ENCODE results near the gene SFN.
"Not testable (repeated sequence)": the region's sequence is repeated elsewhere in the genome, so short reads cannot be mapped to it uniquely, and the experiment has no call there.

SFN gene

DNA sequence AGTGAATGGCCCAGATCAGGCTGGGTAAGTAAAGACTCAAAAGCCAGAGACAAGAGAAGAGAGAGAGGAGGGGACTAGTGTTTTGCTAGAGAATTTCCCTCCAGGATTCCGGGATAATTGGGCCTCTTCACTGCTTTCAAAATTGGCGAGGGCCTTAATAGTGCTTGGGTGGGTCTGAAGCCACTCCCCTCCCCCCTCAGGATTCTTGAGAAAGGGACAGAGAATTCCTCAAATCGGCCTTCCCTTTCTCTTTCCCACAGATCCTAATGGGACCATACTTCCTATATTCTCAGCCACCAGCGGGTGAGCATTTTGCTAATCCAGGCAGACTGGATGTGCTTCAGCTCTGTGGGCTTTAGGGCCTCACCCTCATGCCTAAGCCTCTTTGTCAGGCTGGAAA lies 11.9 kb downstream of the SFN start:
- no peak for DNase-seq

DNA sequence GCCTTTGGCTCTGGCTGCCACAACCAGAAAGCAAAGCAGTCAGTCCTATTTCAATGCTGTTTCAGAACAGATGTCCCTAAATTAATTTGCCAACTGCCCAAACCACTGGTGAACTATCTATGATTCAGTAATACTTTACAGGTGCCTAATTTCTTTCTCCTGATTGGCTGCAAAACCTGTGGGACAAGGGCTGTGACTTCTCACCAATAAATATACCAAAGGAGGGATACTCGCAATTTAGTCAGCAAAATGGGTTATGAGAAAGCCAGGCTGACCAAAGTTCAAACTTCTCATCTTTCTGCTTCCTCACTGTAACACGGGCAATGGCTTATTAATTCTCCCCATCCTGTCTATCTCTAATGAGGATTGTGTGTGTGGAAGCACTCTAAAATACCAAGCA lies 14.4 kb downstream of the SFN start:
- DNase-seq: no peak

DNA sequence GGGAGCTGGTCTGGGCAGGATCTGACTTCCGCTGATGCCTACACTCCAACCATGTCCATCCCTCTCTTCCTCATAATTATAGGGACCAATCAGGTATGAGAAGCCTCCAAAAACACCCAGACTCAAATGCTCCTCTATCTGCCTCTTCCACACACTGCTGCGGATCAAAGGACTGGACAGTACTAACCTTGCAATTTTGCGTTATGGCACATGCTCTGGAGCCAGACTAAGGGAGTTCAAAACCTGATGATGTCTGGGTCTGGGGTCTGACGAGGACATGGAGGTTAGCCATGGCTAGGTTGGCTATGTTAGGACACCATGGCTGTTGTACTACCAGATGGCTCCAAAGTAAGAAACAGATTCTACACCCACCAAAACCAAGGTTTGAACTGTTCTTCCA lies 16.8 kb downstream of the SFN start:
- no peak for DNase-seq

DNA sequence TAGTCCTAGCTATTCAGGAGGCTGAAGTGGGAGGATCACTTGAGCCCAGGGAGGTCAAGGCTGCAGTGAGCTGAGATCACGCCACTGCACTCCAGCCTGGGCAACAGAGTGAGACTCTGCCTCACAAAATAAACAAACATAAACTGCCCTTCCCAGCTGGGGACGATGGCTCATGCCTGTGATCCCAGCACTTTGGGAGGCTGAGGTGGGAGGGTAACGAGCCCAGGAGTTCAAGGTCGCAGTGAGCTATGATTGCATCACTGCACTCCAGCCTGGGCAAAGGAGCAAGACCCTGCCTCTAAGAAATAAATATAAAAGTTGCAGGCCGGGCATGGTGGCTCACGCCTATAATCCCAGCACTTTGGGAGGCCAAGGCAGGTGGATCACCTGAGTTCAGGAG lies 18.7 kb downstream of the SFN start:
- DNase-seq: not testable (repeated sequence)

DNA sequence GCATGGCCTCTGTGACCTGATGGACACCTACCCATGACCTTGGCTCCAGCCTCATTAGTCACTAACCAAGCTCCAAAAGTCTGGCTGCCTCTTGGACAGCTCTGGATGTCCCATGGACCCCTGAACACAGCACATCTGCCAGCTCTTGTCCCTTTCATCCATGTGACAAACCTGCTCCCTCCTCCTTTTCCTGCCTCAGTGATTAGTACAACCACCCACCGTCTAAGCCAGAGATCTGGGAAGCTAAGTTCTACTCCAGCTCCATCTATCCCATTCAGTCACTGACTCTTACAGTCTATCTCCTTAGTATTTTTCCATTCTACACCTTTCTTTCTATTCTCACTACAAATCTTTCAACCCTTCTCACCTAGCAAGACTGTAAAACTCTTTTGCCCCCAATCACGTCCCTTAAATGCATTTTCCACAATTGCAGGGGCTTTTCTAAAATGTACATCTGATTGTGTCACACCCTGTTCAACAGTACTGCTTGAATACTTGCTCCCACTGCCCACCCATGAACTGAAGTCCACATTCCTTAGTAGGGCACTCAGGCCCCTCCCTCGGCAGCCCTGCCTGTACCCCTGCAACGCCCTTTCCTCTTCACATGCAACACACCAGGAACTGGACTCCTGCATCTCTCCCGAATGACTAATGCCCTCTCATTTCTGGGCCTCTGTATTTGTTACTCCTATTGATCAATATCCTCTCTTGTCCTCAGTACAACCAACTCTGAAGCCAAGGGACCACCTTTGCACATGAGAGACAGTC lies 19.9 kb downstream of the SFN start:
- DNase-seq: no peak

DNA sequence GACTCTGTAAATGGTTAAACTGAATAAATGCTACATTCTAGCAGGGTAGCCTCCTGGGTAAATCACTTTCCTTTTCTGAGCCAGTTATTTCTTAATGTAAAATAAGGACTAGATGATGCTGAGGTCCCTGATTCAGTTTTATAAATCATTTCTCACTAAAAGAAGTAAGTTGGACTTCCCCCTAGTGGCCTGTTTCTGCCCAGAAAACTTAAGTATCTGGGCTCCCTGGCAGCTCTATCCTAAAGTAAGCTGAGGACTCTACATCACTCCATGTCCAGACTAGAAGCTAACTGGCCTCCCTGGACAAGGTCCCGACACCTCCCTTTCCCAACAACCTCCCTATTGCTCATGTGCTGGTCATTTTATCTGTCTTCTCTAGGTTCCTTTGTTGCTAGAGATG lies 24.2 kb downstream of the SFN start:
- peak in 1 of 2 donors; percentile 27 for DNase-seq

DNA sequence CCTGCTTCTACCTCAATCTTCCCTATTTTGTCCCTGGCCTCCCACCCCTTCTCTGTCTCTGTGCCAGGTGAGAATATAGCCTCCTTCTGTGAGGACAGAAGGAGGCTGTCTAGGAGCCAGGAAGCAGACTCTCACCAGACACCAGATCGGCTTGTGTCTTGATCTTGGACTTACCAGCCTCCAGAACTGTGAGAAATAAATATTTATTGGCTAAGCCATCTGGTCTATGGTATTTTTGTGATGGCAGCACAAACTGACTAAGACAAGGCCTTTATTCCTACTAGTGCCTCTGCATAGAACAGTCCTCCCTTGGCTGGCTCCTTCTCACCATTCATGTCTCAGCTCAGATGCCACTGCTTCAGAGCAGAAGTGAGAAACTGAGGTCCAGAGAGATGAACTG lies 25.3 kb downstream of the SFN start:
- no peak for DNase-seq

DNA sequence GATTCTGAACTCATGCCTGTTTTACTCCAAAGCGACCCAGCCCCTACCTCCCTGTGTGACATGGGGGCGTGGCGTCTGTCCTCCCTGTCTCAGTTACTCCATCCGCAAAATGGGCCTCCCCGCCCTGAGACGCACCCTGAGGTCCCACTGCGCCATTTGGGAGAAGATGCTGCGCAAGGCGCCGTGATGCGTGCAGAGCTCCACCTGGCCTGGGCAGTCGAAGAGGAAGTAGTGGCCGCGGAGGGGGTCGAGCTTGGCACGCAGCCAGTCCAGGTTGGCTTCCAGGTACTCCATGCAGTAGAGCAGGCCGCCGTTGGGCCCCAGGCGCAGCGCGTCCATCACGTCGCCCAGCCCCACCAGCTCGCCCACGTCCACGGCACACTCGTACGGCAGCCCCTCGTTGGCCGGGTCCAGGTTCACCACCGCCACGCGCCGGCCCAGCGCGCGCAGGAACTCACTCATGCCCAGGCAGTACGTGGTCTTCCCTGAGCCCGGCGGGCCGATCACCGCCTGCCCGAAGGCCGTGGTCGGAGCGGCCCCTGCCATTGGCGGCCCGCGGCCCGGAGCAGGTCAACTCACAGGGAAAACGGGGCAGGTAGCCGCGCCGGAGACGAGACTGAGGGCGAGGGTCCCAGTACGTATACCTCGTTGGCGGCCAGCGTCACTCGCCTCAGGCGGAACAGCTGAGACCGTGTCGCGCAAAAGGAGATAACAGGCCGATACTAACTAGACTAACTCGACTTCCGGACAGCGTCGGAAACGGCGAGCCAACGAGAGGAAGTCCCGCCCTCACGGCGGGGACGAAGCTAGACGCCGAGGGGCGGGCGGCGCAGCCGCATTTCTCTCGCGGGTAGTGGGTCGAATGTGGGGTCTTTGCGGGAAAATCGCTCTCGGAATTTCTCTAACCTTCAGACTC lies 26.9 kb downstream of the SFN start, which contains the start of gene GPN2:
Gene GPN2, minus strand, starts transcription at position 733 of the 916 bp plus-strand sequence. Its CDS starts 187 bp downstream, at position 546.
- DNase-seq: peak; percentile 78

DNA sequence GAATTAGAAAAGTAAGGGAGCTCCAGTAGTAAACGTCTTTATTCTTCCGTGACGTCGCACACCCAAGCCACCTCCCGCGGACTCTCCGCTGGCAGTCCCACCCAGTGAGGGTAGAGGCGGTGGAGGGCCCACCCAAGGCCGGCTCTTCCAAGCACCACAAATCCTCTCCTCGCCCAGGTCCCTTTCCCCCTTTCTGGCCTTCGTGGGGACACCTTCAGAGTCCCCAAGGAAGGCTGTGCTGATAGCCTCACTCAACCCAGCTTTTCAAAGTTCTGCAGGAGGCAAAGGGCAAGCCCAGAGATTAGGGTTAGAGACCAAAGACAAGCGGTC lies 27.5 kb downstream of the SFN start:
- DNase-seq: no peak

DNA sequence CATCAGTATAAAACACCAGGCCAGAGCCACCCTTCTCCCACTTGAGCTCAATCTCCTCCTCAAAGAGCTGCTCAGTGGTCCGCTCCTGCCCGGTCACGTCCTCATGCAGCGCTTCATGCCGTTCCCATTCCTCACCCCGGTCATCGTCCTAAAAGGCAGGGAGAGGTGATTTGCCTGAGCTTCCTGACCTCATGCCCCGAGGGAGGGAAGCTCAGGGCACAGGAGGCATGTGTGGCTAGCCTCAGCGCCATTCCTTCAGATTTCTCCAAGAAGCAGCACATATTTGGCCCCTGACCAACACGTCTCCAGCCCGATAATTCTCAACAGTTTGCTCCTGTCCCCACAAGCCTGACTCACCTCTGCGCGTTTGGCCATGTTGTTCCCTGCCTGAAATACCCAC lies 31.3 kb downstream of the SFN start:
- no peak for DNase-seq

DNA sequence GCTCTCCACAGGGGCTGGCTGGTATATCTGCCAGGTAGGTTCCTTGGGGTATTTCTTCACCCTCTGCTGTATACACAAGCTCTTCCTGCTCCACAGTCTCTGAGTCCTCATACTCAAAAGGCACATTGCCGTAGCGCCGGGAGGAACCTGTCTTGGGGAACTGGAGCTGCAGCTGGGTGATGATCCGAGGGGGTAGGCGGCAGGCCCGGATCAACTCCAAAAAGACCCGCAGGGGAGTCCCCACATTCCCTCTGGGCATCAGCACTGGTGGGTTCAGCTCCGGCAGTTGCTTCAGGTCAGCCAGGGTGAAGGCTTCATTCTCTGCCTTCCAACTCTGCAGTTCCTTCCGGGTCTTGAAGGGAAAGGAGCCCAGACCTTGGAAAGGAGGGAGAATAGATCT lies 34.4 kb downstream of the SFN start:
- no peak for DNase-seq

DNA sequence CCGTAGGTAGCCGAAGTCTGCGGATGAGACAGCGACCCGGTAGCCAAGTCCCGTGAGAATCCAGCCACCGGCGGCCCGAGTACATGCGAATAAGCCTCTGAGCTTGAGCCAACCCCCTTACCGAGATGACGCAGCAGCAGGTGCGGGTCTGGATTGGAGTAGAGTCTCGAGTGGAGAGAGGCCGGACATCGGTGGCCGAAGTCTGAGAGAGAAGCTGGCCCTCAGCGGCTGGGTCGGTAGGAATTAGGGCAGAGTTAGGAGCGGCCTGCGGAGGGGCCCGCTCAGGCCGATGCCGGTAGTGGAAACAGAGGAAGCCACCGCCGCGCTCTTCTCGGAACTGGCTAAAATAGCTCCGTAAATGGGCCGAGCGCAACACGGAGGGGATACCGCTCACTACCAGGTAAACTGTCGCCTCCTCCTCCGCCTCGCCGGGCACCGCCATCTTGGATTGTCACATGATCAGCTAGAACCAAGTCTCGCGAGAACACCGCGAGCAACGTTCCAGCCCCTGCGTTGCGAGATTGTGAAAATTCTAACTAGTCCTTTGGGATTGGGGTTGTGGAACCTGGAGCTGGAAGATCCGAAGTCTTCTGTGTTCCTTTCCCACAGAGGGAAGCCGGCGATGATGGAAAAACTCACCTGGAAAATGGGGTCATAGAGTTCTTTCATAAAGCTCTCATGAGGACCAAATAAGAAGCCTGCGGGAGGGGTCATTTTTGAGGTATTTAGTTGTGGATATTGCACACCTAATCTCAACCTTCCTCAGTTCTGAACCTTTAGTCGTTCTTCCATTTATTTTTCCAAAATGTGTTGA lies 37.3 kb downstream of the SFN start, which contains the start of gene GPATCH3:
Gene GPATCH3, minus strand, starts transcription at position 467 of the 814 bp plus-strand sequence. Its CDS starts 25 bp downstream, at position 442.
- DNase-seq: peak; percentile 90

DNA sequence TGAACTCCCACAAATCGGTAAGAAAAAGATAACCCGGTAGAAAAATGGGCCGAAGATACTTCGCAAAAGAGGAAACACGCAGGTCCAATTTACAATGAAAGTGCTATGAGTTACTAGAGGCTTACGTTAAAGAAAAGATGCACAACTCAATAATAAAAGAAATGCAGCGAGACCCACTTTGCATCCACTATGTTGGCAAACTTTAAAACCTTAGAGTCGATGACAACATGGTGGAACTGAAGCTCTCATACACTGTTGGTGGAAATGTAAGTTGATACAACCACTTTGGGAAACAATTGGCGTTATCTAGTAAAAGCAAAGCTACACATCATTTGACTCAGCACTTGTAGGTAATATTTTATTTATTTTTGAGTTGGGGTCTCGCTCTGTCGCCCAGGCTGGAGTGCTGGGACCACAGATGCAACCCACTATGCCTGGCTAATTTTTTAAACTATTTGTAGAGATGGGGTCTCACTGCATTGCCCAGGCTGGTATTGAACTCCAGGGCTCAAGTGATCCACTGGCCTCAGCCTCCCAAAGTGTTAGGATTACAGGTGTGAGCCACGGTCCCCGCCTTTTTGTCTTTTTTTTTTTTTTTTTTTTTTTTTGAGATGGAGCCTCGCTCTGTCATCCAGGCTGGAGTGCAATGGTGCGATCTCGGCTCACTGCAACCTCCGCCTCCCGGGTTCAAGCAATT lies 38.0 kb downstream of the SFN start:
- DNase-seq: no peak

DNA sequence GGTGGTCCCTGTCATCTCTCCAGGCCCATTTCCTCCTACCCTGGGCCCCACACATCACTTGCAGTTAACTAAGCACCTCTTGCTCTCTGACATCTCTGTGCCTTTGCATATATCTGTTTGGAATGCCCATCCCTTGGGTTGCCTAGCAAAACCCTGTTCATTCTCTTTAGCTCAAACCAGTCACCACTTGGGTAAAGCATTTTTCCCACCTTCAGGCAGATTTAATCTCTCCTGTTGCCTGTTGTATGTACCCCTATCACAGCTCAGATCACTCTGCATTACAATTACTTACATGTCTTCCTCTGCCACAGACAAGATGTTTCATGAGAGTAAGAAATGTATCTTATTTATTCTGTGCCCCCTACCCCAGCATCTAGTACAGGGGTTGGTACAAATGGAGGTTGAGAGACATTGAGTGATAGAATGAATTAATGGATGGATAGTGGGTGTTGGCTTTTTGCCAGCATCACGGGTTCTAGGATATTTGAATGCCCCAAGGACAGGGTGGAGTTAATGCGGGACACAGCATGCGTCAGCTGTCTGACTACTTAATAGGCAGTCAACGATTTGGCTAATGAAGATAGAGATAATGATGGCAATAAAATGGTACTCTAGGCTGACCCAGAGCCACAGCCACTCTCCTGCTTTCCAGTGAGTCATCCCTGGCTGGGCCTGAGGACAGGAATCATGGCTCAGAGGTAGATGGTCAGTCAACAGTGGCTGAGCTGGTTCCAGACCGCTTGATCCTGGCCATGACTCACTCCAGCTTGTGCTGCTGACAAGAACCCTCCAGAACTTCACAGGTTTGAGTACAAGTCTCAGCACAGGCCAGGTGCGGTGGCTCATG lies 44.3 kb downstream of the SFN start:
- DNase-seq: no peak

DNA sequence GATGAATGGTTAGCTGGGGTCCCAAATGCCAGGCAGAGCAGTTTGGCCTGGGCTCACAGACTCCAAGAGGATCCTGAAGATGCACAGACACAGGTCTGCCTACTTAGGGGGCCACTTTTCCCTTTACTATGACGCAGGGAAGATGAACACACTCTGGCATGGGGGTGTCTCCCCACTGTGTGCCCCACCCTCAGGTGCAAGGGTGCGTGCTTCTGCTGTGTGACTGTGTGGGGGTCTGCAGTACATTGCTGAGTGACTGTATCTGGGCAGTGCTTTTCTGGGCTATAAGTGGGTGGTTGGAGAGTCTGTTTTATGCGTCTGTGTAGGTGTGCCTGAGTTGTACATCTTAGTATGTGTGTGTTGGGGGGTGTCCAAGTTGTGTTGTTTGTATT lies 47.0 kb downstream of the SFN start:
- no peak for DNase-seq

DNA sequence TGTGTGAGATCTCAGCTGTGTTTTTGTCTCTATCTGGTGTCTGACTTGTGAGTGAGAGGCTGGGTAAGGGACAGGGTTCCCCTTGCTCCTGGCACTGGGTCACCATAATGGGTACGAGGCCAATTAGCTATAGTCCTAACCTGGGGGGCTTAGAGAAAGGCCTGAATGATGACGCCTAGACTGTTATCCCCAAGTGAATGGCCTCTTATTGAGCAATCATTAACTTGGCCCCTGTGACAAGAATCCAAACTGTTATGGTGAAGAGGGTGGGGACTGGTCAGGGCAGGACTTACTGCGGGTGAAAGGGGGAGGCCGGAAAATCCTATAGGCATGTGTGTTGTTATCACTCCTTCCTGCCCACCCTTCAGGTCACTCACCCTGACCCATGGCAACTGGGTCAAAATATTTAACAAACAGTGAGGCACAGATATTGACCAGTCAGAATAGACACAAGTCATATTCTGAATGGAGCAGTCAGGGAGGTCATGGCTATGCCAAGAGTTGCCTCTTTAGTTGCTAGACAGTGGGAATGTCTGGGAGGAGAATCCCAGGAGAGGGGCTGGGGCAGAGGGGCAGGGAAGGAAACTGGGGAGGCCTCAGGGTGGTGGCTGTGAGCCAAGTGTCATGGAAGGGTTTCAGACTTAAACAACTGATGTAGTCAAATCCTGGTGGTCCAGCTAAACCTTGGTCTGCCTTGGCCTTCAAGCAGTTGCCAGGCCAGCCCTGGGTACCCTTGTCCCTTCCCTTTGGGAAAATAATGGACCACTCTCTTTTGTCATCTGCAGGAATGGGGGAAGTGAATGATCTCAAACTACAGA lies 47.6 kb downstream of the SFN start:
- DNase-seq: no peak

DNA sequence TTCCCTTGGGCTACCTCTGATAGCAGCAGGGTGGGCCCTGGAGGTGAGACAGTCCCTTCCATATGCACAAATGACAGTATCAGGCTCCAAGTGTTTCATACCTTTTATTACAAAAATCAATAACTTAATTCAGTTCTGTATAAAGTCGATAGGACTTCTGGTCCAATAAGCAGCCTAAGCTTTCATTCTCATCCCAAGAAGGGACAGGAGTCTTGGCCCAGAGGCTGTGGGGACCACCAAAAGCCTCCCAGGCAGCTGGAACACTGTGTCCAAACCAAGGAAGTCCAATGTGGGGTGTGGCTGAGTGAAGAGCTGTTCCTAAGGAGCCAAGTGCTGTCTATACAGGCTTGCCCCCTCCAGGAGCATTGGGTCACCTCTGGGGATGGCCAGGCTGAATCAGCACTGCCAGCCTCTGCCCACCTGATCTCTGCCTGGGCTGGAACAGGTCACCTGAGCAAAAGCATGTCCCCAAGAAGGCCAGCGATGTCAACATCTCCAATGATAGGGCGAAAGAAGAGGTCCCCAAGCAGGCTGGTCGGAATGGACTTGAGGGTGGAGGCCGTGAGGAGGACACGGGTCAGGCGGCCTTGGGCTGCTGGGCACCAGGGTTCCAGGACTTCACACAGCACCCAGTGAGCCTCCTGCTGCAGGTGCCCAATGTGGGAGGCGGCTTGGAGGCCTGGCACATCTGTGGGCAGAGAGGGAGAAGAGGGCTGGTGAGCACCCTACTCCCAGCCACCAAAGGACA lies 48.6 kb downstream of the SFN start:
- no peak for DNase-seq

DNA sequence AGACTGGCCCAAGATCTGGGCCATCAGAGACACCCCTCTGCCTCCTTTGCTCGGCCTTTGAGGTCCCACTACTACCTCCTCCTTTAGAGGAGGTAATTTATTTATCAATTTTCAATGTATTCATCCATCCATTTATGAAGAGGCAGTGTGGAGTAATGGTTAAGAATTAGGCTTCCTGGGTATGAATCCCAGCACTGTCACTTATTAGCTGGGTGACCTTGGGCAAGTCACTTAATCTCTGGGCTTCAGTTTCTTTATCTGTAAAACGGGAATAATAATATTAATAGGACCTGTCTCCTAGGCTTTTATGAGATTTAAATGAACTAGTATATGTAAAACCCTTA lies 49.2 kb downstream of the SFN start:
- DNase-seq: no peak

DNA sequence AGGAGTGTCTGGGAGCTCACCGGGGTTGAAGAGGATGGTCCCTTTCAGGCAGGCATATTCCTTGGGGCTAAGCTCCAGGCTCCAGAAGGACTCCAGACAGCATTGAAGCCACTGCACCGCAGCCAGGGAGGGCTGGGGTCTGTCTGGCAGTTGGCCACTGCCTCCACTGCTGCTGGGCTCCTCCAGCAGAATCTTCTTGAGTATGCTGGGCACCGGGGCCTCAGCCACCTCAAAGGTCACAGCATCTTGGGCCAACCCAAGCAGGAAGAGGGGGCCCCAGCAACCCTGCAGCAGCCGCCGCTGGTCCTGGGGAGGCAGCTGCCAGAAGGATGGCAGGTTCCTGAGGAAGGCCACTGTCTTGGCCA lies 50.4 kb downstream of the SFN start:
- DNase-seq: no peak

Data from CD4-positive, alpha-beta T cell treated with Interleukin-1 beta for 1 hour (primary cell).